Measurements from ENCODE around the gene ZNF790. TPM values are rescaled to one million over a fixed set of nuclear protein-coding genes. Genes with fewer than 3 reads are reported as not detected.

The ZNF790 gene
- total RNA-seq, 1 donor from 2014 or later, result 5.6 TPM

DNA sequence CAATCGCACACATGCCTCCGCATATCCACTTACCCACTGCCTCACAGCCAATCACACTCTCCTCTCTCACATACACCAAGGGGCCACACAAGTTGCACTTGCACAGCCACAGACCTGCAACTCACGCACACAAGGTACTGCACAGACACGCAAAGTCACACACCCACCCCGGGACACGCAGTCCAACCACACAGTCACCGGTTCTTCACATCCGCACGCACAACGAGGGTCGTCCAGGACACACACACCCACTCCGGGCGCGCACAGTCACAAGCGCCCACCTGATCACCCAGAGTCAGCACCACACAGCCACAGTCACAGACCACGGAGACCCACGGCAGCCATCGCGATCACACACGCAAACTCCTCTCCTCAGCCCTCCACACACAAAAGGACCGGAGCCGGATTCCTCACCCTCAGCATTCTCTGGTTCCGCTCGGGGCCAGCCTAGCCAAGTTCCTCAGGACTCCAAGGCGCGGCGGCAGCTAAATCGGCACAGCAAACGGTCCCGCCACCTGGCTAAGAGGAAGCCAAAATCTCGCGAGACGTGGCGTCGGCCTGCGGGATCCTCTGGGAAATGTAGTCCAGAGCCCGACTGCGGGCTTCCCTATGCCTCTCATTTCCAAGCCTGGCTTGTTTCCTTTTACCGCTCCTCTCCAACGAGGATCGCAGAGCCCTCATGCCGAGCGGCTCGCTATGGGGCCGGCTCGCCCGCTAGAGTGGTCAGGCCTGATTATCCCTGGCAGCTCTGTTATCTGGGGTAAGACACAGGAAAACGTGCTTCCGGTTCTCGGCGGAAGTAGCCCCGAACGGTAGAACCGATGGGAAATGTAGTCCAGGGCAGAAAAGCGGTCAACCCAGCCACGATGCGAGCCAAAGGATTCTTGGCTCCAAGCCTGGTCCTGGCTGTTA is 65.6 kb downstream of the ZNF790 start, which contains the start of gene ZNF850:
TSS of gene ZNF850 (minus strand) at position 497 of the 912 bp plus-strand sequence. CDS start 10,201 bp downstream, outside the sequence.
- DNase-seq (ENCODE audit: low spot score), result peak; percentile 99

- no peak for DNase-seq (ENCODE audit: low spot score)
Observed at GRCh38 chr19:36771261-36772231, 66.6 kb downstream of the ZNF790 start.

Other genes starting within 250 kb of the ZNF790 start
- gene ZNF382, start 233.1 kb downstream of the ZNF790 start, total RNA-seq, result 6.0 TPM
- gene ZNF461, start 171.6 kb downstream of the ZNF790 start, total RNA-seq, result 5.2 TPM
- gene ZNF567, start 150.8 kb downstream of the ZNF790 start, total RNA-seq, result 5.3 TPM
- gene ZNF850, start 65.6 kb downstream of the ZNF790 start, total RNA-seq, result 2.1 TPM
- gene ZNF345, start 12.5 kb upstream of the ZNF790 start, total RNA-seq, result 3.1 TPM
- gene ZNF829, start 77.9 kb upstream of the ZNF790 start, total RNA-seq, result 1.8 TPM
- gene ZNF568, start 77.9 kb upstream of the ZNF790 start, total RNA-seq, result 9.1 TPM
- gene ZNF420, start 240.0 kb upstream of the ZNF790 start, total RNA-seq, result 7.4 TPM